Hematopoietic multipotent progenitor cell treated with erythropoietin and hydrocortisone succinate and interleukin-3 and kit ligand, for 15 days (in vitro differentiated cells): ENCODE measurements around the gene ATXN7L1.
"Not testable (repeated sequence)": the region's sequence is repeated elsewhere in the genome, so short reads cannot be mapped to it uniquely, and the experiment has no call there.

Experiments
- DNase-seq: peaks from one replicate; pipeline ENCODE4 v3.0.0-alpha.2; 2015; ENCODE audit warnings: low spot score

Gene ATXN7L1

DNA sequence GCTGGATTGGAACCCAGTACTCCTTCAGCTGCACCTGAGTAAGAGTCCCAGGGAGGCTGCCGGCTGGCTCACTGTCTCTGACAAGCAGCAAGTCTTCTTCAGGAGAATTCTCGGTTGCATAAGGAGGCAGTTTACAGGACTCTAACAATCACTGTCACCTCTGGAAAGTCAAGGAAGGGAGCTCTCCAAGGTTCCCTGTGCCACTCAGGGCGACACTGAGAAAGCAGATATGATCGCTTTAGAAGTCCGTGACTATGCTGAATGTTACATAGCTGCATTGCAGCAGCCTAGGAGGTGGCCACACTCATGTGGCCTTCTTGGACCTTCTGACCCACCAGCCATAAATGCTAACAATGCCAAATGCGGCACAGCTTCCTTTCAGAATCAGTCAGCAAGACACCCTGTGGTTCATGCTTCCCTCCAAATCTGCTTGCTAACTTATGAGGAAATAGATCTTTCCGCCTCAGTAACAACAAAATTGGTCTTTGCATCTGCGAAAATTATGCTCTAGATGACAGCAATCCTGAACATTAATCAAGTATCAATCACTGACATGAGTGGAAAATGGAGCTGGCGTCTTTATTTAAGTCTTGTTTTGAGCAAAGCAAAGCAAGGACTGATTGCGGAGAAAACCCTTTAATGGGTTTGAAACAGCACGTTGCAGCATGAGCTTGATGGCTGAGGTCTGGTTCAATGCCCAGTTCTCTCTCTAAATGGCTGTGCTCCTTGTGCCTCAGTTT lies 132.9 kb downstream of the ATXN7L1 start:
- DNase-seq = no peak

DNA sequence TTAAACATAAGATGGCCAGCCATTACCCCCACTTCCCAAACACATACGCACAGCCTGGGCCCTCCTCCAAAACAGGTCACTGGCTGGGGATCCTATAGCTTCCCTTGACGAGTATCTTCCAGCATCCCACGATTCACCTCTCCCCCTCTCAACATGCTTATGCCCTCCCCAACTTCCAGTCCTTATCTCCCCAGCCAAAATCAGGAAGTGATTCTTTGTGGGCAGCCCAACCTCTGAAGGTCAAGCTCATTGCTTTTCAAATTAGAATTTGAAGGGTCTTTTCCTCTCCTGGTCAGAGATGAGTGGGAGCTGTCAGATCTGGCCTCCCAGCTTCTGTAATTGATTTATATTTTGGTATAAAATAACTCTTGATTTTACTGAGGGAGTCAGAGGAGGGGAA lies 133.6 kb downstream of the ATXN7L1 start:
- no peak for DNase-seq

DNA sequence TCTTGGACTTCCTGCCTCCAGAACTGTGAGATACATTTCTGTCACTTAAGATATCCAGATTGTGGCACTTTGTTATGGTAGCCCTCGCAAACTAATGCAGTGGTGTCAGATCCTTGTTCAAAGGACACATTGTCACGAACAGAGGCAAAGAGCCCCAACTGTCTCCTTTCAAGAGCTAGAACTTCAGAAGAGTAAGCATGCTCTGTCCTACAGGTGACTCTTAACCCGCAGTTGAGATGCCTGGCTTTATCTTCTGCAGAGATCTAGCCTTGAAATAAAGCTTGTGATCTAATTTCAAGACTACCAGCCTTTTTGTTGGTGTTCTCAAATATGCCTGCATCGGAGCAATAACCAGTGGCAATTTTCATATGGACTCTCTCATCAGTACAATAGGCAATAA lies 134.4 kb downstream of the ATXN7L1 start:
- no peak for DNase-seq

DNA sequence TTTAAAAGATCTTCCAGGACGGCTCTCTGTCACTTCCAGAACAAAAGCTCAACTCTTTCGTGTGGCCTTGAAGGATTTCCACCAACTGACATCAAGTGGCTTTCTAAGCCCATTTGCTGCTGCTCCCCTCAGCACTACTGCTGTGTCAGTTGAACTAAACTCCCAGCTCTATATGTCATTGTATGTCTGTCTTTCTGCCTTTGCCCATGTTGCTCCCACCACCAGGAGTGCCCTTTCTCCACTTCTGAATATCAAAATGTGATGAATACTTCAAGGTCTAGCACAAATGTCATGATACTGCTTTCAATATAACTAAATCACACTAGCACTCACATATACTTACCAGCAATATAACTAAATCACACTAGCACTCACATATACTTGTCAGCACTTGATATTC lies 138.3 kb downstream of the ATXN7L1 start:
- no peak for DNase-seq

DNA sequence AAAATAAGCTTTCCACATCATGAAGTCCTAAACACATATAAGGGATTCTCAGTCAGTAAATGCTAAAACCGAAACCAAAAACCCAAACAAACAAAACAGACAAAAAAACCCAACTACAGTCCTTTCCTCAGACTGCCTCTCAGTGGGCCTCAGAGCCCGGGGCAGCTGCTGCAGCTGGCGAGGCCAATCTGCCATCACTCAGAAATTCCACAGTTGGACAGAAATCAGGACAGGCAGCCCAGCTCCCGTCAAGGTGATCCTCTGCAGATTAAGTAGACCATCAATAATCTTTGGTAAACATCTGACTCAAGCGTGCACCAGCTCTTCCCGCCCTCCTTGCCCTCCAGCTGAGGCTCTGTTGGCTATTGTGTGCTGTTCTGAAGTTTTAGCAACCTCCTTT lies 142.2 kb downstream of the ATXN7L1 start:
- DNase-seq = no peak

DNA sequence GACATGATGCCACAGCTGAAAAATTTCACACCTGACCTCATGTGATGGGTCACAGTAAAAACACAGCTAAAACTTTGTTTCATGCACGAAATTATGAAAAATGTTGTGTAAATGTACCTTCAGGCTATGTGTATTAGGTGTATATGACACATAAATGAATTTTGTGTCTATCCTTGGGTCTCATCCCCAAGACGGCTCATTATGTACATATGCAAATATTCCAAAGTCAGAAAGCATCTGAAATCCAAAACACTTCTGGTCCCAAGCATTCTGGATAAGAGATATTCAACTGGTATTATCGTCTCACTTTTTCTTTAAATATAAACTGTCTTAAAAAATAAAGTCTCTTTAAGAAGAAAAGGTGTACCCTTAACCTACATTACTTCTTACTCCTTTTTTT lies 145.4 kb downstream of the ATXN7L1 start:
- no peak for DNase-seq

DNA sequence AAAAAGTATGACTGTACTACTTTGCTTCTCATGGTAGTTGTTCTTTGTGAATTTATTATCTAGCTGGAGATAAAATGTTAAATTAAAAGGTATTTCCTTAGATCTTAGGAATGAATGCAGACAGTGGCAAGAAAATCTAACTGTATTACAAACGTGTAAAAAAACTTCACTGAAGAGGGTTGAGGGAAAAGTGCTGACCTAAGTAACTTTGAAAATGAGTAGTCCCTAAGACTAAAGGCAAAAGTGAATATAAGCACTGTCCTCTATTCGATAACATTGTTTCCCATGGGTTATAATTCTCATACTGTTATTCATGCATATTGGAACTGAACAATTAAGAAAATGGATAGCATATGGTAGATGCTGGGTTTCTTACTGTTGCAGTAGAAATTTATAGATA lies 148.4 kb downstream of the ATXN7L1 start:
- DNase-seq = no peak

DNA sequence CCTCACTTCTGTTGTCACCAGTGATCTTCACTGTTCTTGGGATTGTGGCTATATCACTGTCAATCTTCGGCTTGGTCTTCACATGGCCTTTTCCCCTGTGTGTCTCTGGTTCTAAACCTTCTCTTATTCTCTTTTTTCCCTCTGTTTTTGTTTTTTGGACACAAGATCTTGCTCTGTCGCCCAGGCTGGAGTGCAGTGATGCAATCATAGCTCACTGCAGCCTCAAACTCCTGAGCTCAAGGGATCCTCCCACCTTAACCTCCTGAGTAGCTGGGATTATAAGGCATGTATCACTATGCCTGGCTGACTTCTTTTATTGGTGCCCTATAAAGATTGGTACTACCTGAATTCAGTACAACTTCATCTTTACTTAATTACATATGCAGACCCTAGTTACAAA lies 151.7 kb downstream of the ATXN7L1 start:
- no peak for DNase-seq

DNA sequence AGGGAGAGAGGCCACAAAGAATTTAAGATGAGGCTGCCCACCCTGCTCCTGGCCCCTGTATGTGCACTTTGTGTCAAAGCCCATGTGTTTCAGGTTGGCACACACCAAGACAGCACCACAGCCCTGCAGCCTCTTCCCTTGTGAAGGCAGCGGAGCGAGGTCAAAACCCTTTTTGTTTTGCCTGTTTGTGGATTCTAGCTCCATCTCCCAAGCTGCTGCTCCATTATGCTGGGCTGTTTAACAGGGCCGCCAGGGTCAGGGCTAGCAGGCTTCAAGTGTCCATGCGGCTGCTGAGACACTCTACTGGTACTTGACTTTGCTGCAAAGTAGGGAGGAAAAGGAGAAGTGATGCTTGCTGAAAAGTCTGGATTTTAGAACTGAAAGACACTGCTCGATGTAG lies 152.8 kb downstream of the ATXN7L1 start:
- no peak for DNase-seq

DNA sequence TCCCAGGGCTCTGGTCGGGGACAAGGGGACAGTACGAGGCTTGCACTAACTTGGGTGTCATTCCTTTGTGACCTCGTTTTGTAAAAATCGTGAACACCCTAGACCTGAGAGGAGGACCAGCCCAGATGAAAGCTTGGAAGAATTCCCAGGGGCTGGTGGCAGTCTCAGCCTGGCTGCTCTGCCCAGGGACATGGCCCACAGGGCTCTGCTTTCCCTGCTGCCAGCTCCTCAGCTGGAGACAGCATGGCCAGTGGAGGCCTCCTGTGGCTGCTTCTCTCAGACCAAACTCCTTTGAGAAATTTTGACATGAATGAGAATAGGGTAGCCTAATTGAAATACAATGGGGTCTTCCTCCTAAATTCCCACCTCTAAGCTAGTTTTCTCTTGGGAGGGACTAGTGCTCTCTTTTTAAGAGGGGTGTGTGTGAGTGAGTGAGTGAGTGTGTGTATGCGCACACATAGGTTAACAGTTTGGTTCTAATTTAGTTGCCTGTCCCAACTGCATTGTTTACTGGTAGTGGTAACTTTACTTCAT lies 154.8 kb downstream of the ATXN7L1 start:
- DNase-seq = no peak

DNA sequence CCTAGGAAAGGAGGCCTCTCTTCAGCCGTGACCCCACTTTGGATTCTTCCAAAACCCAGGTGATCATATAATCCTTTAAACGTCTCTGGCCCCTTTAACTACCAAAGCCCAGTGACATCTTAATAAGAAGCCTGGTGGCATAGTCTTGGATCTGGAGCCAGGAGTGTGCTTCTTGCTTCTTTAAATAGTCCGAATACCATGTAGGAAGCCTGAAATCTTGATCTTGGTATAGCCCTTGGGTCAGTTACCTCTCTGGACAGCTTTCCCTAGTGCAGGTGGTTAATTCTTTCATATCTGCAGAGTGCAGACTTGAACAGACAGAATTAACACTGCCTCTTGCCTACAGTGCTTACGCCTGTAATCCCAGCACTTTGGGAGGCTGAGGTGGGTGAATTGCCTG lies 156.5 kb downstream of the ATXN7L1 start:
- DNase-seq = no peak

DNA sequence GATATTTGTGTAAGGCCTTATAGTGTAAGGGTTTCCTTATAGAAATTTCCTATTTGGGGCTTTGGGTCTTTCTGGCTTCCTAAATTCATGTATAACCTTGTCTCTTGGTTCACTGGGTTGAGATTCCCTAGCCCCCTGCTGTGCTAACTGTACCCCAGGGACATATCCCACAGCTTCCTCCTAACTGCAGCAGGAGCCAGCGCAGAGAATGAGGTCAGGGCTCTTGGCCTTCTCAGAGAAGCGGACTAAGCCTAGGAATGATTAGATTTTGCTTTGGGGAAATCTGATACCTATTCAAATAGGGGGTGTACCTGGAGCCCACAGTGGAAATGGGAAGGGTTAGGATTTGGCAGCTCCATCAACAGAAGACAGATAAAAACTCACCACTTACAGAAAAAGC lies 157.0 kb downstream of the ATXN7L1 start:
- DNase-seq = no peak

DNA sequence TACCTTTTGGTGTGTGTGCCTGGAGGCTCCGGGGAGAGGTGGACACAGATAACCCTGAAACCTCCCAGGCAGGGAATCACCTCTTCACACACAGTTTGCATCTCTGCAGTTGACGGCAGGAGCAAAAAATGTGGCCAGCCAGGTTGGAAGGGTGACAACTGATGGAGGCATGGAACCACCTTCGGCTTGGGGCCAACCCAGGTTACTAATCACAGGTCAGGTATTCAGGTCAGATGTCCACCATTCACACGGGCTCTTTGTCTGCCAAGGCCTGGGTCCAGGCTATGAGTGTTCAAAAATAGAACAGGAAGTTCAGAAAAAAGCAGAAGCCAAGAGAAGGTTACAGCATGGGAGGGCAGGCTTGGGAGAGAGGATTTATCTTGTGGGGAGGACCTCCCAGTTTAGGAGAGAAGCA lies 157.9 kb downstream of the ATXN7L1 start:
- no peak for DNase-seq

DNA sequence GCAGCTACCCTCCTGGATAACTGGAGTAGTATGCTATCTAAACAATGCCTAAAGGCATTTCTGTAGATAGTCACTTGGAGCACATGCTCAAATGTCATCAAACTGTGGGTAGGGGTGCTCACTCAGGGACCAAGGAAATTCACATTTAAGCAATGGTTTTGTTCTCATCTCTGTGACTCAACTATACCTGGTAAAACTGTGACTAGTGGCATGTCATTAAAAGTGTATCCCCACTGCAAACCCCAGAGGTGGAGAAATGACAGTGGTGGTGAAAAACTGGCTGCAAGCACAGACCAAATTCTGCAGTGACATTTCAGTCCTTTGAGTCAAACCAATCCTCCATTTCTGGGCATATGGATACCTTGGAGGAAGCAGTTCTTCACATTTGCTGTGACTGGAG lies 160.9 kb downstream of the ATXN7L1 start:
- DNase-seq = no peak

DNA sequence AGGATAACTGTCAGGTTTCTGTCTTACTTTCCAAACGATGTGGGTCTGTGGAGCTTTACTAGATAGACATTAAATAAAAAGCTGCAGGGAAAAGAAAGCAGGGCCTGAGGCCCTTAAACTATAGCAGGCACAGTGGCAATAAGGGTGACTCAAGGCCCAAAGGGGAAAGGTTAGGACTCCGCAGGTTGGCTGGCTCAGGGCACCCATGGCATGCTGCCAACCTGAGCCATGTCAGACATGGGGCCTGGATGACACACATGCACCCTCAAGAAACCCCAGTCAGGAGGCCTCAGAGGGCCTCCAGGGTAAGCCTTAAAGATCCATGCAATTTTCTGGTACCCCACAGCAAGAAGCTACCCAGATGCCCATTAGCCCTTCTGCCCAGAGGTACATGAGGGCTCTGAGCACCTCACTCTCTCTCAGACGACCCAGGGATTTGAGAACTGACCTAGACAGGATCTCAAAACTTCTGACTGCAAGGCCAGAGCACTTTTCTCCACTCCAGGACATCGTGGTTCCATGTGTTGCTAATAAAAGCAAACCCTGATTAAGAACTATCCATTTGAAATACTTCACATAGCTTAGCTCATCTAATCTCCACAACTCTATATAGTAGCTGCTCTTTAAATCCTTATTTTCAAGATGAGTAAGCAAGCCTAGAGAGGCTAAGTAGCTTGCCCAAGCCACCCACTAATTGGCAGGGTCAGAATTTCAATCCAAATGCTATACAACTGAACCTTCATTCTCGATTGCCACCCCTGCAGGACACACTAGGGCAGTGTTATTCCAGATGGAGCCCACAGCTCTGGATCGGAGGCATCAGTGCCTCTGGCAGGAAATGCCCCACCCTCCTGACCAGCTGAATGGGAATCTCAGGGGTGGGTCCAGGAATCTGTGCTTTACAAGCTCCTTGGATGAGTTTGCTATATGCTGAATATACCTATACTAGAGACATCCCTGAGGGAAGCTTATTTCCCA lies 162.6 kb downstream of the ATXN7L1 start:
- no peak for DNase-seq

DNA sequence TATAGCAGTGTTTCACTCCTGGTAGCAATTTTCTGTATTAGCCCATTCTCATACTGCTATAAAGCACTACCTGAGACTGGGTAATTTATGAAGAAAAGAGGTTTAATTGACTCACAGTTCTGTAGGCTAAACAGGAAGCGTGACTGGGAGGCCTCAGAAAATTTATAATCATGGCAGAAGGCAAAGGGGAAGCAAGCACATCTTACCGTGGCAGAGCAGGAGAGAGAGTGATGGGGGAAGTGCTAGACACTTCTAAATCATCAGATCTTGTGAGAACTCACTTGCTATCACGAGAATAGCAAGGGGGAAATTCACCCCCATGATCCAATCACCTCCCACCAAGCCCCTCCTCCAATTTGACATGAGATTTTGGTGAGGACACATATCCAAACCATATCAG lies 163.5 kb downstream of the ATXN7L1 start:
- DNase-seq = no peak

DNA sequence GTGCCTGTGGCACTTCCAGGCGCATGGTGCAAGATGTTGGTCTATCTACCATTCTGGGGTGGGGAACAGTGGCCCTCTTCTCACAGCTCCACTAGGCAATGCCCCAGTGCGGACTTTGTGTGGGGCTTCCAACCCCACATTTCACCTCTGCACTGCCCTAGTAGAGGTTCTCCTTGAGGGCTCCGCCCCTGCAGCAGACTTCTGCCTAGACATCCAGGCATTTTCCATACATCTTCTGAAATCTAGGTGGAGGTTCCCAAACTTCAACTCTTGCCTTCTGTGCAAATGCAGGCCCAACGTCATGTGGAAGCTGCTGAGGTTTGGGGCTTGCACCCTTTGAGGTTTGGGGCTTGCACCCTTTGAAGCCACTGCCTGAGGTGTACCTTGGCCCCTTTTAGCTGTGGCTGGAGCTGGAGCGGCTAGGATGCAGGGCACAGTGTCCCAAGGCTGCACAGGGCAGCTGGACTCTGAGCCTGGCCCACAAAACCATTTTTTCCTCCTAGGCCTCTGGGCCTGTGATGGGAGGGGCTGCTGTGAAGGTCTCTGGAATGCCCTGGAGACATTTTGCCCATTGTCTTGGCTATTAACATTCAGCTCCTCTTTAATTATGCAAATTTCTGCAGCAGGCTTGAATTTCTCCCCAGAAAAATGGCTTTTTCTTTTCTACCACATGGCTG lies 164.5 kb downstream of the ATXN7L1 start:
- no peak for DNase-seq

DNA sequence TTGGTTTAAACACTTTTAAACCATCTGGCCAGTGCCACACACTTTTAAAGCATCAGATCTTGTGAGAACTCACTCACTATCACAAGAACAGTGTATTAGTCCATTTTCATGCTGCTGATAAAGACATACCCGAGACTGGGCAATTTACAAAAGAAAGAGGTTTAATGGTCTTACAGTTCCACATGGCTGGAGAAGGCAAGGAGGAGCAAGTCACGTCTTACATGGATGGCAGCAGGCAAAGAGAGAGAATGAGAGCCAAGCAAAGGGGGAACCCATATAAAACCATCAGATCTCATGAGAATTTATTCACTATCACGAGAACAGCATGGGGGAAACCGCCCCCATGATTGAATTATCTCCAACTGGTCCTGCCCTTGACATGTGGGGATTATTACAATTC lies 165.7 kb downstream of the ATXN7L1 start:
- DNase-seq = not testable (repeated sequence)

DNA sequence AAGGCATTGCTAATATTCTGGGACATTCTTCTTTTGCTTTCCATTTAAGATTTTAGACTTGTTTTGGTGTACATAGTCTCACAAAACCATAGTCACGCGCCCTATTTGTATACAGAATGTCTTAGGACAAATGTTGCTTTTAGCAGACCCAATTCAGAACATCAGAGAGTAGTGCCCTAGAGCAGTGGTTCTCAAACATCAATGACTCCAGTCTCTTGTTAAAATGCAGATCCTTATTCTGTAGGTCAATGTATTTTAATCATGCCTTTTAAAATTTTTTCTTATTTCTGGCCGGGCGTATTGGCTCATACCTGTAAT lies 167.7 kb downstream of the ATXN7L1 start:
- no peak for DNase-seq

DNA sequence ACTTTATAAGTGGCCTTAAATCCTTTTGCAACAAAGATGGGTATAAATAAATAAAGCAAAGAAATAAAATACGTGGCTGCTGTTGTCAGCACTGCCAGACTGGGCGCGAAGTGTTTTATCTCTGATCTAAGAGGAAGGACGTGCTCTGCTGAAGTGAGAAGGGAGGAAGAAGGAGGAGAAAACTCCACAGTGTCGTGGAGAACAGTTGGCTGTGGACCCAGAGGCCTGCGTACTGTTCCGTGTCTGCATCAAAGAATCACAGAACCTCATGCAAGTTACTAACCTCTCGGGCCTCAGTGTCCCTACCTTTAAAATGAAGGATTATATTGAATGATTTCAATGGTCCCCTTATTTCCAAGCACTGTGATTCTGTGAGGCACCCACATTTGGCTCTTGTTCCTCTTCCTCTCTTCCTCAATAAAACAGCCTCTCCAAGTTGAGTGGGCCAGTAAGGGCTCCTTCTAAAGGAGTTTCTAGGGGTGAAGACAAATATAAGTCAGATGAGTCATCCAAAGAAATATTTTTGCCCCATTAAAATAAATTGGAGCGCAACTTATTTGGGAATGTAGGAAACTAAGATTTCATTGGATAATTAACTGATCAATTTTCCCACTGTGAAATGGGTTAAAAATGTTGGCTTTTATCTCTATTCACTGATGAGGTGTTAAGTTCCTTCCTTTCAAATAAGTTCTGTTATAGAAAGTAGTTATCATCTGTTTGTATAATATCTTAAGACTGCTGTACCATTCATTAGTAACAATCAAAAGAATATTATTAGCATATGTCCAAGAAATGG lies 168.2 kb downstream of the ATXN7L1 start:
- no peak for DNase-seq

DNA sequence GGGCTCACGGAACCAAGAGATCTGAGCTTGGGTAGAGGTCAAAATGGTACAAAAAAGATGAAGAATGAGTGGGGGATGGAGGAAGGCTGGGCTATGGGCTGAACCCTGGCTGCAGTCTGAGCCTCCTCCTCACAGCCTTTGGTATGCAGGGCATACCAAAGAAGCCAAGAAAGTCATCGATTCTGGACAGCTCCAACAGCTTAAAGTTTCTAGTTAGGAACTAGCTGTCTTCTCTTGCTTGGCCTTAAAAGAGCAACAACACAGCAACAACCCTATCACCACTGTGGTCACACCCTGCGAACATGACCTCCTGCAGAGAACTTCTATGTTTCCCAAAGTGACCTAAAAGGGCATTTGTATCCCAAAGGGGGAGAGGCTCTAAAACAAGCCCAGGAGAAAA lies 169.0 kb downstream of the ATXN7L1 start:
- no peak for DNase-seq

DNA sequence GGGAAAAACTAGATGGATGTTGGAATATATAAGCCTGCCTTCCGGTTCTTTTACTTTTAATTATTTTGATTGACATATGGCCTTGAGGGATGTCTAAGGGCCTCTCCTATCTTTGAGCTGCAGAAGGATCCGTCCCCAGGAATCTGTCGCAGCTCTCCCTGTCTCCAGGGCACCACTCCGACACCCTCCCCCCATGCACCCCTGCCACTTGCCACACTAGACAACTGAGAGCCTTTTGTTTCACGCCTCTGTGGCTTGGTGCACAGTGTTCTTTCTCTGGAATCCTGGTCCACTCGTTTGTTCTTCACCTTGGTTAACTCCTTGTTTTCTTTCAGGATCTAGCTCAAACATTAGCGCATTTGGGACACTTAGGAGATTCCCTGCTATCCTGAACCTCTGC lies 171.0 kb downstream of the ATXN7L1 start:
- DNase-seq = no peak
